ENCODE measurements around the gene CREBRF. TPM values are rescaled to one million over a fixed set of nuclear protein-coding genes. Genes with fewer than 3 reads are reported as not detected.
"Not testable (repeated sequence)": the region's sequence is repeated elsewhere in the genome, so short reads cannot be mapped to it uniquely, and the experiment has no call there.

Gene CREBRF
- total and polyA plus RNA-seq, 4 donors, result 2.0 to 12.0 (median 7.7) TPM

GRCh38 chr5:173132166-173132565, 76.0 kb downstream of the CREBRF start:
- not testable (repeated sequence) for H3K4me1 ChIP-seq (ENCODE audit: control insufficient read depth in 4 of 4, insufficient read depth in 4 of 4, low read length in 3 of 4); H3K27me3 ChIP-seq (ENCODE audit: control insufficient read depth in 4 of 4, insufficient read depth in 4 of 4, low read length in 3 of 4); H3K27ac ChIP-seq (ENCODE audit: low read depth in 1 of 2, low read length in 2 of 2); DNase-seq (ENCODE audit: low spot score); H3K9me3 ChIP-seq (ENCODE audit: control insufficient read depth in 4 of 4, low read length in 3 of 4); H3K9ac ChIP-seq (ENCODE audit: low read depth in 1 of 2, low read length in 2 of 2); H3K4me3 ChIP-seq (ENCODE audit: low read depth in 1 of 3, low read length in 3 of 3)
- H3K36me3 ChIP-seq (ENCODE audit: control insufficient read depth in 4 of 4, insufficient read depth in 3 of 4, low read depth in 1 of 4, low read length in 3 of 4), result peaks cover 0 to 14% (median 7%) of the 10 kb centered on the region in 4 donors
- 97% methylated on average over 6 of the region's 6 CpGs for WGBS

GRCh38 chr5:173138707-173139106, 82.6 kb downstream of the CREBRF start:
- H3K27ac ChIP-seq (ENCODE audit: low read depth in 1 of 2, low read length in 2 of 2), result no peak overlapping the region
- peaks cover 0 to 6% (median 2%) of the 10 kb centered on the region in 4 donors for H3K36me3 ChIP-seq (ENCODE audit: control insufficient read depth in 4 of 4, insufficient read depth in 3 of 4, low read depth in 1 of 4, low read length in 3 of 4)
- no peak overlapping the region for H3K4me3 ChIP-seq (ENCODE audit: low read depth in 1 of 3, low read length in 3 of 3)
- no peak for TF ChIP-seq CTCF (IDR thresholded peaks at IDR 0.05; ENCODE audit: low read depth, low read length, missing input control)
- no peaks in the 10 kb centered on the region for H3K27me3 ChIP-seq (ENCODE audit: control insufficient read depth in 4 of 4, insufficient read depth in 4 of 4, low read length in 3 of 4)
- H3K4me1 ChIP-seq (ENCODE audit: control insufficient read depth in 4 of 4, insufficient read depth in 4 of 4, low read length in 3 of 4), result peaks cover 0 to 3% (median 0%) of the 10 kb centered on the region in 4 donors
- H3K9ac ChIP-seq (ENCODE audit: low read depth in 1 of 2, low read length in 2 of 2), result no peak overlapping the region
- 94% methylated on average over 3 of the region's 3 CpGs for WGBS
- no peak for DNase-seq (ENCODE audit: low spot score)
- H3K9me3 ChIP-seq (ENCODE audit: control insufficient read depth in 4 of 4, low read length in 3 of 4), result no peaks in the 10 kb centered on the region

- no peak overlapping the region for H3K4me3 ChIP-seq (ENCODE audit: low read depth in 1 of 3, low read length in 3 of 3)
- WGBS, result 45% methylated on average over 1 of the region's 1 CpG
- H3K4me1 ChIP-seq (ENCODE audit: control insufficient read depth in 4 of 4, insufficient read depth in 4 of 4, low read length in 3 of 4), result peaks cover 0 to 3% (median 1%) of the 10 kb centered on the region in 4 donors
- H3K36me3 ChIP-seq (ENCODE audit: control insufficient read depth in 4 of 4, insufficient read depth in 3 of 4, low read depth in 1 of 4, low read length in 3 of 4), result peaks cover 0 to 3% (median 0%) of the 10 kb centered on the region in 4 donors
- no peak for DNase-seq (ENCODE audit: low spot score)
- H3K27me3 ChIP-seq (ENCODE audit: control insufficient read depth in 4 of 4, insufficient read depth in 4 of 4, low read length in 3 of 4), result no peaks in the 10 kb centered on the region
- TF ChIP-seq RAD21 (IDR thresholded peaks at IDR 0.05) (peak in 1 of 2 donors; percentile 36), NR2F2 (IDR thresholded peaks at IDR 0.05) (no peak), CTCF (IDR thresholded peaks at IDR 0.05; ENCODE audit: low read depth, low read length, missing input control) (no peak), FOXA1 (IDR thresholded peaks at IDR 0.05) (no peak), SP1 (IDR thresholded peaks at IDR 0.05) (no peak), HNF4A (conservative IDR thresholded peaks at IDR 0.05) (peak; percentile 21 to 30), HNF4G (IDR thresholded peaks at IDR 0.05) (no peak), YY1 (IDR thresholded peaks at IDR 0.05) (peak; percentile 25)
- H3K9ac ChIP-seq (ENCODE audit: low read depth in 1 of 2, low read length in 2 of 2), result no peak overlapping the region
- H3K27ac ChIP-seq (ENCODE audit: low read depth in 1 of 2, low read length in 2 of 2), result no peak overlapping the region
- H3K9me3 ChIP-seq (ENCODE audit: control insufficient read depth in 4 of 4, low read length in 3 of 4), result no peaks in the 10 kb centered on the region
Measured at GRCh38 chr5:173139631-173140030, 83.5 kb downstream of the CREBRF start.

GRCh38 chr5:173140769-173141168, 84.6 kb downstream of the CREBRF start:
- H3K27ac ChIP-seq (ENCODE audit: low read depth in 1 of 2, low read length in 2 of 2), result no peak overlapping the region
- H3K36me3 ChIP-seq (ENCODE audit: control insufficient read depth in 4 of 4, insufficient read depth in 3 of 4, low read depth in 1 of 4, low read length in 3 of 4), result peaks cover 0 to 3% (median 0%) of the 10 kb centered on the region in 4 donors
- no peak overlapping the region for H3K9ac ChIP-seq (ENCODE audit: low read depth in 1 of 2, low read length in 2 of 2)
- H3K9me3 ChIP-seq (ENCODE audit: control insufficient read depth in 4 of 4, low read length in 3 of 4), result no peaks in the 10 kb centered on the region
- TF ChIP-seq MAX (IDR thresholded peaks at IDR 0.05) (no peak), ZBTB33 (IDR thresholded peaks at IDR 0.05) (no peak), CTCF (IDR thresholded peaks at IDR 0.05; ENCODE audit: low read depth, low read length, missing input control) (no peak), EGR1 (IDR thresholded peaks at IDR 0.05; ENCODE audit: low read depth in 2 of 2) (no peak)
- no peak for DNase-seq (ENCODE audit: low spot score)
- H3K4me1 ChIP-seq (ENCODE audit: control insufficient read depth in 4 of 4, insufficient read depth in 4 of 4, low read length in 3 of 4), result peaks cover 3 to 8% (median 4%) of the 10 kb centered on the region in 4 donors
- H3K27me3 ChIP-seq (ENCODE audit: control insufficient read depth in 4 of 4, insufficient read depth in 4 of 4, low read length in 3 of 4), result no peaks in the 10 kb centered on the region
- H3K4me3 ChIP-seq (ENCODE audit: low read depth in 1 of 3, low read length in 3 of 3), result no peak overlapping the region
- WGBS, result 63% methylated on average over 4 of the region's 4 CpGs
